ENCODE results near the gene PLCG1. TPM values are rescaled to one million over a fixed set of nuclear protein-coding genes. Genes with fewer than 3 reads are reported as not detected.

Gene PLCG1
- total and polyA plus RNA-seq, 2 donors (not counting 3 experiments of a cell fraction or from before 2014, with no cell fraction given) = 164 to 224 TPM

GRCh38 chr20:41152108-41152757, 14.9 kb downstream of the PLCG1 start:
- no peak for TF ChIP-seq FOS (IDR thresholded peaks at IDR 0.05; ENCODE audit: borderline replicate concordance, insufficient read depth, low read length)
- no peak for TF ChIP-seq CTCF (IDR thresholded peaks at IDR 0.05; ENCODE audit: extremely low read depth in 1 of 2, insufficient read depth in 1 of 2, low read depth in 1 of 2, low read length in 2 of 2)
- no peak for TF ChIP-seq POLR2AphosphoS5 (IDR thresholded peaks at IDR 0.05; ENCODE audit: insufficient read depth, low read depth, low read length)
- TF ChIP-seq JUN (IDR thresholded peaks at IDR 0.05; ENCODE audit: borderline replicate concordance, insufficient read depth, insufficient read length, low read depth) = no peak
- no peak for TF ChIP-seq EZH2 (IDR thresholded peaks at IDR 0.05; ENCODE audit: borderline replicate concordance, low read depth, low read length, severe bottlenecking)
- TF ChIP-seq GATA2 (IDR thresholded peaks at IDR 0.05; ENCODE audit: insufficient read depth, insufficient read length, low read depth, low read length) = no peak
- no peak for TF ChIP-seq MAX (IDR thresholded peaks at IDR 0.05; ENCODE audit: insufficient read depth, insufficient read length)
- TF ChIP-seq MYC (IDR thresholded peaks at IDR 0.05; ENCODE audit: low read depth, low read length) = no peak
- TF ChIP-seq POLR2A (IDR thresholded peaks at IDR 0.05; ENCODE audit: low read depth, low read length) = no peak
- H3K9me3 ChIP-seq (replicated peaks; ENCODE audit: control insufficient read depth, insufficient read depth, low read length) = no peaks in the 10 kb centered on the region
- H3K27ac ChIP-seq (ENCODE audit: insufficient read depth, low read depth, low read length) = peak overlapping the region; percentile 96
- intact Hi-C loops (cut with micrococcal nuclease) = no loop called here
- DNase-seq (ENCODE audit: low read depth, low spot score) (peak; percentile 46), FAIRE-seq (no peak)
- ChIA-PET CTCF (interaction anchor here (0.8 to 3.8 kb wide), 8 partner anchors 9 to 190 kb away, joined by 3 to 26 read pairs (median 8); partner anchors contain the start of genes LPIN3 and PLCG1), POLR2A (no interaction called here)
- H3K36me3 ChIP-seq (ENCODE audit: control insufficient read depth in 2 of 2, extremely low read depth in 1 of 2, insufficient read depth in 2 of 2, low read length in 2 of 2) = no peaks in the 10 kb centered on the region
- no TSS peak for BruUV-seq (replicated peaks)
- peaks cover 63% of the 10 kb centered on the region for H3K4me1 ChIP-seq (ENCODE audit: control insufficient read depth, extremely low read depth, insufficient read depth, low read length)
- H2AFZ ChIP-seq (ENCODE audit: low read depth, low read length) = no peak overlapping the region
- H3K4me2 ChIP-seq (ENCODE audit: insufficient read depth, low read length) = no peak overlapping the region
- H3K4me3 ChIP-seq (replicated peaks in 1 of 3; ENCODE audit: insufficient read depth in 1 of 3, low read depth in 1 of 3, low read length in 3 of 3) = no peak overlapping the region
- H3K9me1 ChIP-seq (replicated peaks; ENCODE audit: control insufficient read depth, extremely low read depth, insufficient read depth, low read length) = no peaks in the 10 kb centered on the region
- peaks cover 97% of the 10 kb centered on the region for H3K79me2 ChIP-seq (ENCODE audit: control insufficient read depth, insufficient read depth, low read length)
- no peaks in the 10 kb centered on the region for H3K27me3 ChIP-seq (ENCODE audit: control insufficient read depth in 2 of 2, insufficient read depth in 2 of 2, low read length in 2 of 2)
- peaks cover 3% of the 10 kb centered on the region for H4K20me1 ChIP-seq (replicated peaks; ENCODE audit: control insufficient read depth, extremely low read depth, insufficient read depth, low read length)
- no peak overlapping the region for H3K9ac ChIP-seq (replicated peaks; ENCODE audit: extremely low read depth, insufficient read depth, low read length)
- dilution Hi-C loops (cut with MboI; ENCODE audit: extremely low pct_ligation_motif_present, low sequenced_read_pairs) = no loop called here

Data from endothelial cell of umbilical vein (primary cell).